GM19324 (cell line): ENCODE results near the gene LOXL3.

Experiments
- ATAC-seq: cut with Tn5 transposase; IDR thresholded peaks from one replicate; pipeline ENCODE4 v1.9.1; 2021; ENCODE audit warnings: mild to moderate bottlenecking, moderate library complexity; ENCODE audit not compliant: unreplicated experiment, low FRiP score

The LOXL3 gene, protein sequence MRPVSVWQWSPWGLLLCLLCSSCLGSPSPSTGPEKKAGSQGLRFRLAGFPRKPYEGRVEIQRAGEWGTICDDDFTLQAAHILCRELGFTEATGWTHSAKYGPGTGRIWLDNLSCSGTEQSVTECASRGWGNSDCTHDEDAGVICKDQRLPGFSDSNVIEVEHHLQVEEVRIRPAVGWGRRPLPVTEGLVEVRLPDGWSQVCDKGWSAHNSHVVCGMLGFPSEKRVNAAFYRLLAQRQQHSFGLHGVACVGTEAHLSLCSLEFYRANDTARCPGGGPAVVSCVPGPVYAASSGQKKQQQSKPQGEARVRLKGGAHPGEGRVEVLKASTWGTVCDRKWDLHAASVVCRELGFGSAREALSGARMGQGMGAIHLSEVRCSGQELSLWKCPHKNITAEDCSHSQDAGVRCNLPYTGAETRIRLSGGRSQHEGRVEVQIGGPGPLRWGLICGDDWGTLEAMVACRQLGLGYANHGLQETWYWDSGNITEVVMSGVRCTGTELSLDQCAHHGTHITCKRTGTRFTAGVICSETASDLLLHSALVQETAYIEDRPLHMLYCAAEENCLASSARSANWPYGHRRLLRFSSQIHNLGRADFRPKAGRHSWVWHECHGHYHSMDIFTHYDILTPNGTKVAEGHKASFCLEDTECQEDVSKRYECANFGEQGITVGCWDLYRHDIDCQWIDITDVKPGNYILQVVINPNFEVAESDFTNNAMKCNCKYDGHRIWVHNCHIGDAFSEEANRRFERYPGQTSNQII

DNA sequence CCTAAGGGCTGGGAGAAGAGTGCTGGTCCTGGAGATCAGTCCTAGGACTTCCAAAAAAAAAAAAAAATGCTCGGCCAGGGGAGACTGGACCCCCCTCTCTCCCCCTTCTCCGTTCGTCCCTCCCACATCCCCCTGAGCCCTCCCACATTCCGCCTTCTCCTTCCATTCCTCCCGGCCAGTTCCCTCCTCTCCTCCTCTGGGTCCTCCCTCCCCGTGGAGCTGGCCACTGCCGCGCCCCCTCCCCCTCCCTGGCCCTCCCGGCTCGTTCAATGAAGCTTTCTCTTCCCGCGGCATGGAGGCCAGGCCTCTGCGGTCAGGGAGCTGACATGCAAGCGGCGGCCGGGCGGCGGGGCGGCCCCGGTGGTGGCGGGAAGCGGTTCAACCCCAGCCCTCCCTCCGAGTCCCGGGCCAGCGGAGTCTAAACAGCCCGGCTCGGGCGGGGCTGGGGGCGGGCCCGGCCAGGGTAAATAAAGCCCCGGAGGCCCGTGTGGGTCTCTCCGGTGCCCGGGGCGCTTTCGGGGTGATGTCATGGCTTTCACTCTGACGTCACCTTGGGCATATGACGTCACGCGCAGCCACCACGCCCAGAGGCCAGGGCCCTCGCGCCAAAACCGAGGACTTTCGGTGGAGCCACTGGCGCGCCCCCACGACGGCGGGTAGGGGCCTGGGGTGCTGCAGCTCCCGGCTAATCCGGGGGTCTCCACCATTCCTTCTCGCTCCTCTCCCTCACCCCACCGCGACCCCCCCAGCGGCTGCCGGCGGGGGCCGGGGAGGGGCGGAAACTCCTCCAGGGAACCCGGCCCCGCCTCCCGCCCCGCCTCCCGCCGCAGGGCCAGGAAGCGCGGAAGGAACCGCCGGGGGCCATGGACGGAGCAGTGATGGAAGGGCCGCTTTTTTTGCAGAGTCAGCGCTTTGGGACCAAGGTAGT, at the start of gene LOXL3, which contains the start of gene DOK1:
TSS of gene LOXL3 (minus strand) at position 51 of the 928 bp plus-strand sequence. CDS start 1,308 bp downstream, outside the sequence.
TSS of gene DOK1 (plus strand) at position 829 of the 928 bp plus-strand sequence. CDS start at position 864, 35 bp downstream.
- peak; percentile 66 for ATAC-seq

DNA sequence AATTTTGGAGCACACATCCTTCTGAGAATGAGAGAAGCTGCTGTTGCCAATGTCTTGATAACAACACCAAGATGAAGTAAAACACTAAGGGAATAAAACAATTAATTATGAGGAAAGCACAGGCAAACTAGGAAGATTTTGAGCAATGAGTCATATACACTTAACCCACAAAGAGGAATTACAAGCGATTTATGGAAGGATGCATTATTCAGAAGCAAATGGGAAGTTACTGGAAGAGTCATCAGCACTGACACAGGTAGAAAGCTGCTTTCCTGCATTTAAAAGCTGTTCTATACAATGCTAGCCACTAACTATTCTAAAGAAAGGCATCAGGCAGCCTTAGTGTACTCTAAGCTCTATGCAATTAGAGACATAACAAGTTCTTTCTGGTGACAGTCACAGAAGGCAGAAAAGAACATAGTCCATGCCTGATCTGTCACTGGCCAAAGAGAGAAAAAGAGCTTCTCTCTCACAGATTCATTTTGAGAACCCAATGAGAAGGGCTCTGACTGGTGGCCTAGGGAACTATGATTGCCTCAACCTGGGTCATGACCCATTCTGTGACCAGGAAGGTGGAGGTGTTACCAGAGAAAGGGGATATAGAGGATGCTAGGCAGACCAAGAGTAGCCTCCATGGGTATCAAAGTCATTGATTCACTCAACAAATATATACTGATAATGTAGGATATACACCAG, 49.0 kb upstream of the LOXL3 start:
- ATAC-seq, result no peak

DNA sequence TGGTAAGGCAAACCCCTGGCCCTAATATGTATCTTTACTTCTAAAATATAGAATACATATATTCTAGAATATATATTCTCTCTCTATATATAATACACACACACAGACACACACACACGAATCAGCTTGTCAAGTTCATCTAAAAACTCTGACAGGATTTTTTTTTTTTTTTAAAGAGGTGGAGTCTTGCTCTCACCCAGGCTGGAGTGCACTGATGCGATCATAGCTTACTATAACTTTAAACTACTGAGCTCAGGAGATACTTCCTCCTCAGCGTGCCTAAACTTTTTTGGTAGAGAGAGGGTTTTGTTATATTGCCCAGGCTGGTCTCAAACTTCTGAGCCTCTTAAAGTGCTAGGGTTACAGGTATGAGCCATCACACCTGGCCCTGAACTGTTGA, 45.9 kb upstream of the LOXL3 start:
- ATAC-seq, result no peak

DNA sequence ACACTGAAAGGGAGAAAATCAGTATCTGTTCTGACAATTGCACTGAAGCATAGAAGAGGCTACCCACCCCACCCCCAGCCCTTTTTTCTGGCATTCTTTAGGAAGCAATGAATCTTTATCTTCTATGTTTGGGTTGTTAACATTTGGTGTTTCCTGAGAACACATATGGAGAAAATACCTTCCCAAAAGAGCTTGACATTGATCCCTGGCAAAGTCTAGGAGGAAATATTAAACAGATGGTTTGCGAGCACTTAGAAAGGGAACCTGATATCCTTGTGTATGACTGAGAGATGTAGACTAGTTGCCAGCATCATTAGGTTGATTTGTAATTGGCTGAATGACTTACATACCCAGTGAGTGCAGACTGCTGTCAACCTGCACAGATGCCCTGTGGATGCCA, 43.7 kb upstream of the LOXL3 start:
- no peak for ATAC-seq

DNA sequence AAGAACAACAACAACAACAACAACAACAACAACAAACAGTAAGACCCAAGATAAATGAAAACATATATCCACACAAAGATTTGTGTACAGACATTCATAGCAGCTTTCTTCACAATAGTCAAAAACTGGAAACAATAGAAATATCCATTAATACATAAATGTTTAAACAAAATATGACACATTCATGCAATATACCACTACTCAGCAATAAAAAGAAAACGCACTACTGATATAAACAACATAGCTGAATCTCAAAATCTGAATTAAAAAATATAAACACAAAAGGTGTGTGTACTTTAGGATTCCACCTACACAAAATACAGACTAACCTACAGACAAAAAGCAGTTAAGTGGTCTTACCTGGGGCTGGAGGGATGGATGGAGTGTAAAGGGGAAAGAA, 42.8 kb upstream of the LOXL3 start:
- no peak for ATAC-seq

DNA sequence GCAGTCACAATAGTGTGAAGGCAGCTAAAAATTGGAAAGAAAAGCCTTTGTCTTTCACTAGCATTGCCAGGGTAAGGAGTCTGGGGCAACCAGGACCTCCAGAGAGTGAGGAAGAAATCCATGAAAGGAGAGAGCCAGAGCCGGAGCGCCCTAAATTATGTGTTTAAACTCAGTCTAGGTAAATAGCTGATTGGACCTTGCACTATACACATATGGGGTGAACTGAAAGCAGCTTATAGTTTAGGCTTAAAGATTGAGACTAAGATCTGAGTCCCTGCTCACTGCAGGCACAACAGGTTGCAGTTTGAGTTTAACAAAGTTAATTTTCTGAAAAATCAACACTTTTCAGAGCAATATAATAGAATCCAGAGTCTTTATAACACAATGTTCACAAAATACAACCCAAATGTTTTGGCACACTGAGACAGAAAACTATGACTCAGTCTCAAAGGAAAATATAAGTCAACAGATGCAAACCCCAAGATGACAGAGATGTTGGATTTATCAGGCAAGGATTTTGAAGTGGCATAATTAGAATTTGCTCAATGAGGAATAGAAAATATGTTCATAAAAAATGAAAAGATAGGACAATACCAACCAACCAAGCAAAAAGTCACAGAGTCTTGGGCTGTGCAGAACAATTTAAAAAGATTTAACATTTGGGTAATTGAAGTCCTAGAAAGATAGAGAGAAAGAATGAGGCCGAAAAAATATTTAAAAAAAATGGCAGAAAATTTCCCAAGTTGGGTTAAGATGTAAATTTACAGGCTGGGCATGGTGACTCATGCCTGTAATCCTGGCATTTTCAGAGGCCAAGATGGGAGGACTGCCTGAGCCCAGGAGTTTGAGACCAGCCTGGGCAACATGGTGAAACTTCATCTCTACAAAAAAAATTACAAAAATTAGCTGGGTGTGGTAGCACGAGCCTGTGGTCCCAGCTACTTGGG, 40.4 kb upstream of the LOXL3 start:
- no peak for ATAC-seq

DNA sequence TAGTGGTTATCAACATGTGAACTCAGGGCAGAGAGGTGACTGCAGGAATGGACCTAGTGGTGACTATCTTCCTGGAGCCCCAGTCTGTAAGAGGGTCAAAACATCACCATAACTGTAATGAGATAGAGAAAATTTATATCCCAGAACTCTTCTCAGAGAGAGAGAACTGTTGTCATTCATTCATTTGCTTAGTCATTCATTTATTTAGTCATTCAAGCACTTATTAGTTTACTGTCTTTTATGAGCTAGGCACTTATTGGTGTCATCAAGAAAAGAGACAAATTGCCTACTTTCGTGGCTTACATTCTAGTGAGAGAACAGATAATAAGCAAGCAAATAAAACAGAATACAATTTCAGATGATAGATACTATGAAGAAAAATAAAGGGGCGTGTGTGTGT, 34.9 kb upstream of the LOXL3 start:
- ATAC-seq, result no peak

DNA sequence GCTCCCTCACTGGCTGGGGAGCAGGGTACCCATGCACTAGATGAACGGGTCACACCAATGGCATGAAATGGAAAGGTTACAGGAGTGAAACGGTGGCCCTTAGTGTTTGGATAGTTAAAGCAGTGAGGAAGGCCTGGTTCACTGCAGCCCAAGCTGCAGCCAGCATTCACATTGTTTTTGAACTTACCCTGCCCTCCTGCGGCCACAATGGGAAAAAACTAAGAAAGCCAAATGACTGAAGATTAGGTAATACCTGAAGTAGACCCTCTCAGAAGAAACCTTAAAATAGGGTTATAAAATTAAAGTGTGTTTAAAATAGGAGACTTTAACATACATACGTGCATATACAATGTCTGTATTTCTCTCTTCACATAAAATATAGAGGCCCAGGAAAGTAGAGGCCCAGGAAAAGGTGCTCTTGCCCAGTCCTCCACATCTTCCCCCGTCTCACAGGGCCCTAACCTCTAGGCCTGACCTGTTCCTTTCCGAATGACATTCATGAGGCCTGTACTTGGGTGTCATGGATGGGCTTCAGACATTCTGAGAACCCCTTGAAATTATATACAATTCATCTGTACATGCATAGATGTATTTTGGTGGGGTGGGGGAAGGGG, 34.0 kb upstream of the LOXL3 start:
- peak; percentile 74 for ATAC-seq

DNA sequence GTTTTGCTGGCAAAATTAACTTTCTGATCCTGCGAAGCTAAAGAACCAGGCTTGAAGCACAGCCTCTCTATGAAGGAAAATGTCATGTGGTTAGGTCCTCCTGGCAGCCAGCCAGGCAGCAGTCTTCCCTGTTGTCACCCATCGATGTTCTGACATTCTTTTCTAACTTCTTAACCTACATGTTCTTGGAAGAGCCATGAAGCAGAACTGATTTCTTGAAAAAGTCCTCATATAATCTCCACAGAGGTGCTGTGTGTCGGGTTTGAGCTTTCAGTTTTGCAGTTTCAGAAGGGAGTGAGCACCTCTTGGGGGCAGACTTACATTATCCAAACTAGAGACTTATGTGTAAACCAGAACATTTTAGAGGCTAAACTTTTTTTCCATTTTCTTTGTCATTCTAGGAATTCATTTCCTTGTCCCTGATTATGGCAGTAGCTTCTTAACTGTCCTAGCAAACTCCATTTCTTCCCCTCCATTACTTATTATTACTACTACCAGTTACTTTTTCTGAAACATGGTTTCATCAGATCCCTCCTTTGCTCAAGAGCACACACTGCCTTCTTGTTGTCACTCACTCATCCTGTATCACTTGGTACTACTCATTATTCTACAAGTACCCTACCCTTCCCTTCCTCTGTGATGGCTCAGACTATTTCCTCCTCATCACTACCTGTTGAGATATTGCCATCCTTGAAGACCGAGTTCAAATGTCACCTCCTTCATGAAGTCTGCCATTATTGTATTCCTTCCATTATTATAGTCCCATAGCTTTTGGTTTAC, 31.9 kb upstream of the LOXL3 start:
- ATAC-seq, result no peak

DNA sequence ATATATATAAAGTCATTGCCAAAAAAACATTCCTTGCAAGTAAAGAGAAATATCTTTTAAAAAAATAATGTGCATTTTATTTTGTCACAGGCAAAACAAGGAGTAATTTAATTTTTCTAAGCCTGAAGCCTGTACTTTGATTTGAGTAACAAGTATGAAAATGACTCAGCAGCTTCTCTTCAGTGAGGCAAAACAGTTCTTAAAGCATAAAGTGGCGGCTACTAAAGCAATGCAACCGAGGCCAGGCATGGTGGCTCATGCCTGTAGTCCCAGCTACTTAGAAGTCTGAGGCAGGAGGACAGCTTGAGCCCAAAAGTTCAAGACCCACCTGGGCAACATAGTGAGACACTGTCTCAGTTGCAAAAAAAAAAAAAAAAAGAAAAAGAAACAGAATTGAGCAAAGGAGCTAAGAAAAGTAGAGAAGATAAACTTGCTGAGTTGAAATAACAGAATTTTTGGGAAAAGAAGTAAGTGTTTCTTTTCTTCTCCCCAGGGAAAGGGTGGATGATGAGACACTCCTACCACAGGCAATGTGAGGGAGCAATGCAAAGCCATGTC, 30.4 kb upstream of the LOXL3 start:
- no peak for ATAC-seq

DNA sequence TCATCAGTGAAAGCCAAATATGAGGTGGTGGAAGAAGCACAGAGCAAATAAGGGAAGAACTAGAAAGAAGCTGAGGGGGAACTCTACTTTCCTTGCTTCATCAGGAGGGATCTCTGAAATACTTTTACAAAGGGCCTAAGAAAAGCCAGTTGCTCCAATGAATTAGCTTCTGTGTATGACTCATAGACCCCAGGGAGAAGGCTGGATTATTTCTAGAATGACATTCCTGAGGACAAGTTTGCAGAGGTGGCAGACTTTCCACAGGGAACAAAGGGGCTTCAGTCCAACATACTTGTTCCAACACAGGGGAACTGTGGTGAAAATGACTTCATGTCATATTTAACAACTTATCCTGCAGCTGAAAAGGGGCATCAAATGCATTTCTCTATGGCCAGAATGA, 29.8 kb upstream of the LOXL3 start:
- ATAC-seq, result no peak

DNA sequence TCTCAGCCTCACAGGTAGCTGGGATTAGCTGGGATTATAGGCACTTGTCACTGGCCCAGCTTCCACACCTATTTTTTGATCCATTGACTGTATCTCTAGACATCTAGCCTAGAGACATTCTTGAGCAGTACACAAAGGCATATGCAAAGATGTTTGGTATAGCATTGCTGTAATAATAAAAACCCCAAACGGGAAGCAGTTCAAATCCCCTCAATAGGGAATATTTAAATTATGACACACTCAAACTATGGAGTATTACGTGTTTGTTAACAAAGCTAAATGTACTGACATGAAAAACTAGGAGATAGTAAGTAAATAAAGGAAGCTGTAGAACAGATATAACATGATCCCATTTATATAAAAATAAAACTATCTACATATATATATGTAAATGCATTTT, 28.4 kb upstream of the LOXL3 start:
- ATAC-seq, result no peak

DNA sequence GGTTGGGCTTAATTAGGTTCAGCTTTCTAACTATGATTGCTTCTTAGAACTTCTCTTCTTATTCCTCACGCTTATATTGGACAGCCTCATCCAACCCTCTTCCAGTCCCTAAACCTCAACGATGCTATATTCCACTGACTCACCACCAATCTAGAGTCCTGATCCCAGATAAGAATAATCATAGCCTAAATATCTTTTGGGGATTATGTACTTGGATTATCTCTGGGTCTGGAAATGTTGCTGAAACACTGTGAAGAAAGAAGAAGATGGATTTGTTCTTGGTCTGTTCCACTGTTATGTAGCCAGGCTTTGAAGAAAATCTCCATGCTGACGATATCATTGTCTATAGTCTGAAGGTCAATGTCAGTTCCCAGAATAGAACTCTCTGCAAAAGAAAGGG, 27.7 kb upstream of the LOXL3 start:
- ATAC-seq, result no peak

DNA sequence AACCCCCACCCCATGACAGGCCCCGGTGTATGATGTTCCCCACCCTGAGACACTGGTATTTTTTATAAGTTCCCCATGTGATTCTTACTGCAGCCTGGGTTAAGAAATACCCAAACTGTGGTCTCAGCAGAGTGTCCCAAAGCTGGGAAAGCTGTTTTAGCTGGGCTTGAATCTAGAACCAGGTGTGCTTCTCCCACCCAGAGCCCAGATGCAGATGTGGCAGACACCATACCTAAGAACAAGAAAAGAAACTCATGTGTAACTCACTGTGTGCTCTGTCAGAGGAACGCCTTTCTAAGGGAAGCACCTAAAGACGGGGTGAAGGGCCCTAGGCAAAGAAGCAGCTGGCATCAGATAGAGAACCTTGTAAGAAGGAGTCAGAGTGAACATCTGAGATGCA, 24.7 kb upstream of the LOXL3 start:
- ATAC-seq, result no peak

DNA sequence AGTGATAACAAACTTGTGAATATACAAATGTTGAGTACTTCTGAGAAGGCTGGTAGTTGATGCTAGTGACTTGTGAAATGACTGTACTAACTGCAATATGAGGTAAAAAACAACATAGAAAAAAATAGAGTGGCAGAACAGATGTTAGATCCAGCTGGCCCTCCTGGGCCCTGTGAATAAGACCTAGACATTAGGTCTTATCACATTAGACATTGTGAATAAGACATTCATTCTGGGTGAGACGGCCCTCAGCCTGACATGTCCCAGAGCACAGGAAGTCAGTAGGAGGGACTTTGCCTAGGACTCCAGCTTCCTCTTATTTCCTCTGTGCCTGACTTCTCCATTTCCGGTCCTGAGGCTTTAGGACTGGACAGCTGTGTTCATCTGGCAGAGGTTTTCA, 23.7 kb upstream of the LOXL3 start:
- ATAC-seq, result no peak

DNA sequence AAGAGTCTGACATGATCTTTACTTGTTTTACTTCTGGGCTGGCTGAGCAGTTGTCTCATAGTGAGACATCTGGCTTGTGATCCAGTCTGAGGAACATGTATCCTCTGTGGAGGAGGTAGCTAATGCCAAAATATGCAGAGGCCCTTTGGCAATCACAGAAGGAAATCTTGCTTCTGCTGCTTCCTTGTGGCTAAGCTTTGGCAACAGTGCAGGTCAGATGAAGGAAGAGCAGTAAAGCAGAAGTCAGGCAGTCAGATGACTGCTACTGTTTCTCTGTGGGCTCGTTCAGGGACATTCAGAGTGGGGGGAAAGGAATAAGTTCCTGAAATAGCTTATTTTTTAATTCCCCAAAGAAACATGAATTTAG, 23.1 kb upstream of the LOXL3 start:
- ATAC-seq, result no peak

DNA sequence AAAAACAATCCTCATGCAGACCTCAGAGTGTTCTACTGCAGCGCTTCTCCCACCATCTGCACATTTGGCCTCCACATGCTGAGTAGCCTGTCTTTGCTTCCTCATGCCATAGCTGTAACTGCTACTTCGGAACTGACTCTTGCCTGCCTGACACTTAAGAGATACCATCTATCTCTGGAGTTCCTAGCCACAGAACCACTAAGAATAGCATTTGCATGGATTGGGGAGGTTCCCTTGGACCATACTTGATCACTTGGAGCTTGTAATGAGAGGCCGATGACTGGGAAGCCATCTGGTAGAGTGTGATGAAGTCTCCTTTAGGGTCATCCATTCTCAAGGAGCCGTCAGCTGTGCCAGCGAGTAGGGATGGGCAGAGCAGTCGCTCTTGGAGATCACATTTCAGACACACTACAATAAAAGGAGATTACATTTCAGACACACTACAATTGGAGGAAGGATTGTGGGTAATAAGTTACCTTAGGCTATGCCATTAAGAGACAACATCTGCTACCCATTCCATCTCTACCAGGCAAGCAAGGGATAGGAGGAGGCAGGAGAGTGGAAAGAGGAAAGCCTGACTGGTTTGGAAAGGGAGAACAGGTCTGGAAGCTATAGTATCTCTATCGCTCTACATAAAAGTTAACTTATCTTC, 22.6 kb upstream of the LOXL3 start:
- no peak for ATAC-seq
